Activated CD8-positive, alpha-beta T cell treated with anti-CD3 and anti-CD28 coated beads, Interleukin-2, amount 10 ng/mL, durations not matched to agents 7 days and 5 days (primary cell): ENCODE data around the gene LCTL. TPM values are rescaled to one million over a fixed set of nuclear protein-coding genes. Genes with fewer than 3 reads are reported as not detected.

Experiments used
- total RNA-seq, 2 experiments: library from RNA; stranded (reverse); gene quantifications; one replicate each; pipeline ENCODE4 v1.2.3, GENCODE V29; 2021

The LCTL gene
- total RNA-seq, 2 experiments from 2014 or later, result not detected

Other genes starting within 250 kb of the LCTL start
- 10 to 100 TPM; 36.4 to 42.7 TPM for gene TIPIN, start 209.3 kb downstream of the LCTL start, total RNA-seq
- 100 to 1,000 TPM; 108 to 118 TPM for gene MAP2K1, start 179.1 kb downstream of the LCTL start, total RNA-seq
- gene SNAPC5, start 68.2 kb downstream of the LCTL start, total RNA-seq, result 10 to 100 TPM; 25.0 to 25.7 TPM
- gene RPL4, start 61.1 kb downstream of the LCTL start, total RNA-seq, result 1,000 to 10,000 TPM; 2,498 to 2,528 TPM
- 10 to 100 TPM; 37.2 to 44.8 TPM for gene ZWILCH, start 60.7 kb downstream of the LCTL start, total RNA-seq
- 1 to 10 TPM in 1 of 2 experiments, under 1 TPM in 1; 0.97 to 1.2 TPM for gene SMAD6, start 136.2 kb upstream of the LCTL start, total RNA-seq